ENCODE data around the gene ARHGEF7. TPM values are rescaled to one million over a fixed set of nuclear protein-coding genes. Genes with fewer than 3 reads are reported as not detected.

ARHGEF7 gene
- total RNA-seq, 1 experiment from 2014 or later, result 46.2 TPM

DNA sequence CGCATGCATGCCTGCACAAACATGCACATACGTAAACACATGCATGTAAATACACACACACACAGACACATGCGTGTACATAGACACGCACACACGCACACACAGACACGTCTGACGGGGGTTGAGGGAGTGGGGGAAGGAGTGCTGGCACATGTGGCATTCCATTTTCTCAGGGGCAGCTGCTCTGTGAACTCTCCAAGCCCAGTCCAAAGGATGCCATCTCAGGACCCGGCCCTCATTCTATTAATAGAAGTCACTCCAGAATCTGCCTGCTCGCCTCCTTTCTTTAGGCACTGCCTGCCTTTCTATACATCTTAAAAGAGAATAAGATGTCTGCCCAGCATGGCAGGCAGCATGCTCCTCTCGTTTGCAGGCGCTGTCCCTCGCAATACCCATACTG, 5.3 kb downstream of the ARHGEF7 start:
- Histone ChIP-seq H3K4me2 (ENCODE audit: low read length) (no peak overlapping the region), H3K9me2 (ENCODE audit: insufficient read depth) (no peaks in the 10 kb centered on the region), H4K20me1 (ENCODE audit: insufficient read depth) (no peaks in the 10 kb centered on the region), H3K9ac (ENCODE audit: low read length) (no peak overlapping the region), H3K9me3 (ENCODE audit: control insufficient read depth in 1 of 2, insufficient read depth in 1 of 2, low read depth in 1 of 2, low read length in 2 of 2) (no peaks in the 10 kb centered on the region), H3K27me3 (ENCODE audit: insufficient read depth, low read length) (no peaks in the 10 kb centered on the region), H3K4me1 (ENCODE audit: control insufficient read depth in 1 of 2, insufficient read depth in 2 of 2, low read length in 2 of 2) (no peaks in the 10 kb centered on the region), H3K36me3 (ENCODE audit: control insufficient read depth in 1 of 2, insufficient read depth in 2 of 2, low read length in 2 of 2) (no peaks in the 10 kb centered on the region), H3K79me2 (ENCODE audit: insufficient read depth, low read length) (no peaks in the 10 kb centered on the region), H2AFZ (ENCODE audit: low read depth, low read length, poor library complexity, severe bottlenecking) (no peak overlapping the region), H3K4me3 (replicated peaks in 1 of 2; ENCODE audit: low read depth in 1 of 2, low read length in 2 of 2) (no peak overlapping the region), H3K27ac (ENCODE audit: low read depth, low read length) (no peak overlapping the region)
- DNase-seq (ENCODE audit: low read depth, low spot score) (no peak), ATAC-seq (no peak)
- intact Hi-C loops (cut with micrococcal nuclease), result no loop called here
- TF ChIP-seq EGR1 (IDR thresholded peaks at IDR 0.05; ENCODE audit: low read depth) (no peak), POLR2A (IDR thresholded peaks at IDR 0.05; ENCODE audit: borderline replicate concordance, extremely low read depth, insufficient read depth, insufficient read length) (no peak), SRF (IDR thresholded peaks at IDR 0.05; ENCODE audit: low read depth) (no peak), ZBTB33 (IDR thresholded peaks at IDR 0.05; ENCODE audit: extremely low read depth, insufficient replicate concordance, low read length) (no peak), CEBPB (IDR thresholded peaks at IDR 0.05; ENCODE audit: low read depth) (no peak), CBX3 (IDR thresholded peaks at IDR 0.05; ENCODE audit: low read depth) (no peak), ELF1 (IDR thresholded peaks at IDR 0.05; ENCODE audit: borderline replicate concordance, low read depth) (no peak), TCF7L2 (IDR thresholded peaks at IDR 0.05; ENCODE audit: borderline replicate concordance, extremely low read depth, insufficient read depth, insufficient read length) (no peak), ZNF274 (IDR thresholded peaks at IDR 0.05; ENCODE audit: low read depth, low read length) (no peak), RAD21 (IDR thresholded peaks at IDR 0.05; ENCODE audit: low read depth) (no peak)
- TF ChIP-seq, protein P1, sequence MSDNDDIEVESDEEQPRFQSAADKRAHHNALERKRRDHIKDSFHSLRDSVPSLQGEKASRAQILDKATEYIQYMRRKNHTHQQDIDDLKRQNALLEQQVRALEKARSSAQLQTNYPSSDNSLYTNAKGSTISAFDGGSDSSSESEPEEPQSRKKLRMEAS (IDR thresholded peaks at IDR 0.05), result no peak
- POLR2A ChIA-PET, result no interaction called here
- RAD21 ChIA-PET (ENCODE audit: low non-redundant PET in 1 of 2, low total read pairs in 2 of 2, uncharacterized antibody in 2 of 2, unreplicated experiment in 2 of 2), result no interaction called here
- BruUV-seq (replicated peaks), result no TSS peak
- CTCF ChIA-PET, result no interaction called here
